RWPE1 (cell line): ENCODE measurements around the gene ZFP36L2.

Experiments used
- CTCF ChIA-PET: fragments of 350-600 bp; sonication (Branson Sonifier 250); formaldehyde crosslinking; extraction: SDS; loops from one replicate; lab custom pipeline; 2021; lab: Yijun Ruan, JAX
- POLR2A ChIA-PET: fragments of 400-600 bp; formaldehyde crosslinking; extraction: SDS; loops from one replicate; lab custom pipeline; 2020; ENCODE audit warnings: antibody characterized with exemption; ENCODE audit not compliant: low non-redundant PET; lab: Yijun Ruan, JAX
- DNase-seq: peaks from one replicate; pipeline ENCODE4 v3.0.0; 2012; ENCODE audit warnings: low spot score
- H3K27ac ChIP-seq: fragments of 450-650 bp; 2 replicates; pipeline ENCODE4 v1.5.1; 2017
- CTCF ChIP-seq: fragments of 450-650 bp; conservative IDR thresholded peaks from 2 replicates; pipeline ENCODE4 v1.5.1; 2017; ENCODE audit warnings: low read depth, mild to moderate bottlenecking

The ZFP36L2 gene

GRCh38 chr2:43180897-43181296 lies 45.5 kb downstream of the ZFP36L2 start:
- POLR2A ChIA-PET, result no interaction called here
- CTCF ChIA-PET, result interaction anchor here (0.6 kb wide), 1 partner anchor 9 kb away, joined by 3 read pairs; no protein-coding TSS in a partner anchor
- DNase-seq, result peak; percentile 74
- H3K27ac ChIP-seq, result peak overlapping the region; percentile 98
- TF ChIP-seq CTCF, result no peak

DNA sequence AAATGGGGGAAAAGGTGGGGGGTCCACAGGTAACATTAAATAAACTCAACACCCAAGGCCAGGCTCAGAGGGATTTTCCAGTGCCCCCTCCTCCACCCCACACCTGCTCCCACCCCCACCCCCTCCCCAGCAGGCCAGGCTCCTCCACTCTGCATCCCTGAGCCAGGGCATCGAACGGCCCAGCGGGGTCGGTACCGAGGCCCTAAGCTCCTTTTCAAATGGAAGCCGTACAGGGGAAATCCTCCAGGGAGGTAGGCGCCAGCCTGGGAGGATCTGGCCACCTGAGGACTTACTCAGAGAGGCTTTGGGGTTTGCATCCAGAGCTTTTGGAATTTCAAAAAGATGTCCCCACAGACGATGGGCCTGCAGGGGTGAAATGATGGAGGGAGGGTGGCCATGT lies 46.5 kb downstream of the ZFP36L2 start:
- H3K27ac ChIP-seq, result peak overlapping the region; percentile 98
- ChIA-PET POLR2A (no interaction called here), CTCF (interaction anchor here (0.7 to 1.1 kb wide), 2 partner anchors 205 to 340 kb away, joined by 3 read pairs; no protein-coding TSS in a partner anchor)
- no peak for DNase-seq
- TF ChIP-seq CTCF, result no peak

DNA sequence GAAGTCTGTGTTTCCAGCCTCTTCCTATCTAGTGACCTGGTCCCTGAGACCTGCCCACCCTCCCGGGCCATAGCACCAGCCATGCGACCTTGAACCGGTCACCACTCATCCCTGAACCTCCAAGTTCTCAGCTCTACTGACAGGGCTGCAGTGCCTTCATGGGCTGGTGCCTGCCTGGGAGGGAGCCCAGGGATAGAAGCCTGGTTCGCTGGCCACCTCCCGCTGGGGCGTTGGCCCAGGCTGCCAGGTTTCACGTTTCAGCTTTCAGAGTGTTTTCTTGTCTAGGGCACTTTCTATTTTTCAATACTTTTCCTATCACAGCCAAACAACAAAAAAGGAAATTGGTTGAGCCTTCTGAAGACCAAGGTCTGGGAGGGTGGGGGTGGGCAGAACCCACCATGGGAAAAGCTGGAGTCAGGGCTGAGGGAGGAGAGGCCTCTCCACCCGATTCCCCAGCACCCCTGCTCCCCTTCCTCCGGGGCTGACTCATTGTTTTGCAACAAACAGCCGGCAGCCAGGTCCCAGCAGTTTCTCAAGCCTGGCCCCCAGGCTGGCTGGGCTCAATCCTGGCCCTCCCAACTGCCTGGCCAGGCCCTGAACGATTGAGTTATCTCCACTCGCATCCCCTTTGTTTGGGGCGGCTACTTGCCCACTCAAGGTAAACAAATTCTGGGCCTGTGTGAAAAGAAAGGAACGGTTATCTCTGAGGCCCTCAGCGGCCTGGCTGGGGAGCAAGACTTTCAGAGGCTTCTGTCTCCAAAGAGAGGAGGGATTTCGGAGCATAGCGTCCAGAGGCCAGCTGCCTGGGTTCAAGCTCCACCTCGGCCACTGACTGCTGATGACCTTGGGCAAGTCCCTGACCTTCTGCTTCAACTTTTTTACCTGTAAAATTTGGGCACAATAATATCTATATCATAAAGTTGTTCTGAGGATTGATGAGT lies 47.5 kb downstream of the ZFP36L2 start:
- peak; percentile 85 for DNase-seq
- H3K27ac ChIP-seq, result peak overlapping the region; percentile 98
- TF ChIP-seq CTCF, result no peak
- POLR2A ChIA-PET, result no interaction called here
- CTCF ChIA-PET, result interaction anchor here (0.6 to 0.7 kb wide), 2 partner anchors 225 to 341 kb away, joined by 3 read pairs; no protein-coding TSS in a partner anchor

GRCh38 chr2:43178055-43178598 lies 48.3 kb downstream of the ZFP36L2 start:
- TF ChIP-seq CTCF, result no peak
- peak overlapping the region; percentile 98 for H3K27ac ChIP-seq
- POLR2A ChIA-PET, result no interaction called here
- DNase-seq, result no peak
- CTCF ChIA-PET, result interaction anchor here (0.6 kb wide), 1 partner anchor 224 kb away, joined by 3 read pairs; no protein-coding TSS in a partner anchor

DNA sequence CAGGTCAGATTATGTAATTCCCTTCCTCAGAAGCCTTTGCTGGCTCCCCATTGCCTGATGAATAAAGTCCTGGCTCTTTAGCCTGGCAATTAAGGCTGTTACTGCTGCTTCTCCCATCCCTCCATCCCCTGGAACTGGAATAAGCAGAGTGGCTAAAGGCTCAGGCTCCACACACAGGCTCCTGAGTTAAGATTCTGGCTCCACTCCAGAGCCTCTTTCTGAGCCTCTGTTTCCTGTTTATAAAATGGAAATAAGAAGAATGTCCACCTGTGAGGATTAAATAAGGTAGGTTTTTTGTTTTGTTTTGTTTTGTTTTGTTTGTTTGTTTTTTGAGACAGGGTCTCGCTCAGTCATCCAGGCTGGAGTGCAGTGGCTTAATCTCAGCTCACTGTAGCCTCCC lies 50.0 kb downstream of the ZFP36L2 start:
- ChIA-PET POLR2A (no interaction called here), CTCF (interaction anchor here (0.6 kb wide), 2 partner anchors 190 to 360 kb away, joined by 3 read pairs; no protein-coding TSS in a partner anchor)
- DNase-seq, result no peak
- TF ChIP-seq CTCF, result no peak
- peak overlapping the region; percentile 98 for H3K27ac ChIP-seq

- CTCF ChIA-PET, result interaction anchor here (0.6 kb wide), 1 partner anchor 189 kb away, joined by 3 read pairs; no protein-coding TSS in a partner anchor
- H3K27ac ChIP-seq, result peak overlapping the region; percentile 98
- no peak for TF ChIP-seq CTCF
- DNase-seq, result no peak
- POLR2A ChIA-PET, result no interaction called here
These were observed 50.5 kb downstream of the ZFP36L2 start for GRCh38 chr2:43175876-43176275.
